CD4-positive, alpha-beta T cell treated with Interleukin-6 for 4 hours (primary cell): Measurements from ENCODE around the gene ABHD17A.

ENCODE experiments used
- DNase-seq: peaks from one replicate; pipeline ENCODE4 v3.0.0-alpha.2; 2020; ENCODE audit warnings: mixed read lengths

Gene ABHD17A

DNA sequence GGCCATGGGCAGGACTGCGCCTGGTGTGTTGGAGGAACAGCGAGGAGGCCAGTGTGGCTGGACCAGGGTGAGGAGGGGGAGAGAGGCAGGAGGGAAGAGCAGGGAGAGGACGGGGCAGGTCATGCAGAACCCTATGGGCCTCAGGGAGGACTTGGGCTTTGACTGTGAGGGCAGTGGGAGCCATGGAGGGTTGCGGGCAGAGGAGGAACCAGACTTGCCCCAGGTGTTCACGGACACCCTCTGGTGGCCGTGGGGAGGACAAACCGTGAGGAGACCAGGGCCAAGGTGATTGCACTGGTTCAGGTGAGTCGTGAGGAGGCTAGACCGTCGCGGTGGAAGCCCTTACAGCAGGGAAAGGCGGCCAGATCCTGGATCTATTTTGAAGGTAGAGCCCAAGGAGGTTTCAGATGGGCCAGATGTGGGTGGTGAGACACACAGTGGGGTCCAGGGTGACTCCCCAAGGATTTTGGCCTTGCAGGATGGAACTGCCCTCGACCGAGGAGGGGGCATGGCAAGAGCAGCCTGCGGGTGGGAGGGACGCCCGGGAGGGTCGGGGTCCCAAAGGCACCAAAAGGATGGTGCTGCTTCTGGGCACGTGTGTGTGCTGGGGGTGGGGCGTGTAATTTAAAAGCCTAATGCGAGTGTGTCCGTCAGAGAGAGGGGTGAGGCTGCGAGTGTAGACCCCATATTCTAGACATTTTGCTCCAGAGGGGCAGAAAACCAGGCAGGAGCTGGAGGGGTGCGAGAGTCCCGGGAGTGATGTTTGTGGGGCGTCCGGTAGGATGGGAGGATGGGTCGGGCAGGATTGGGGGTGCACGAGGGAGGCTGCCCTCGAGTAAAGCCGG is 34.3 kb downstream of the ABHD17A start:
- DNase-seq: peak; percentile 21

DNA sequence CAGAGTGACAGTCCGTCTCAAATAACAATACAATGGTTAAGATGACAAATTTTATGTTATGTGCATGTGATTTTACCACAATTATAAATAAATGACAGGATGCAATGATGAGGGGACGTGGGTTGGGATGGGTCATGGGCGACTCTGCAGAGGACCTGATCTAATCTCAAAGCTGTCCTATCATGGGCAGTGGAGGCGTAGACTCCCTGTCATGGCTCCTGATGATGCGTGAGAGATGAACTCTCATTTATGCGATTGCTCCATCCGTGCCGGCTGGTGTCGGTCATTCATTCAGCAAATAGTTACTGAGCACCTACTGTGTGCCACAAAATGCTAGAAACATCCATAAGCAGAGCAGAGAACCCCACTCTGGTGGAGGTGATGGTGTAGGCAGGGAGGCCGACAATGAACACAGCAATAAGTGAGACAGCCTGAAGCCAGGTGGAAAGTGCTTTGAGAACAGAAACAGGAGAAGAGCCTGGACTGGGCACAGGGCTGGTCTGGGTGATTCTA is 35.4 kb downstream of the ABHD17A start:
- DNase-seq: no peak

DNA sequence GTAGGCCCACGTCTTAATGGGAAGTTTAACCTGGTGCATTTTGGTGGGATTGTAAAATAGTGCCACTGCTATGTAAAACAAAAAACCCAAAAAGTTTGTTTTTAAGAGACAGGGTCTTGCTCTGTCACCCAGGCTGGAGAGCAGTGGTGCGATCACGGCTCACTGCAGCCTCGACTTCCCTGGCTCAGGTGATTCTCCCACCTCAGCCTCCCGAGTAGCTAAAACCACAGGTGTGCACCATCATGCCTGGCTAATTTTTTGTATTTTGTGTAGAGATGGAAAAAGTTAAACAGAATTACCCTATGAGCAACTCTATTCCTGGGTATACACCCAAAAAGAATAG is 36.2 kb downstream of the ABHD17A start:
- DNase-seq: no peak

GRCh38 chr19:1848399-1849131 is 36.7 kb downstream of the ABHD17A start, which contains the start of gene REXO1:
Gene REXO1 (minus strand): TSS chr19:1848483. CDS start chr19:1848358, 125 bp downstream.
- DNase-seq: peak; percentile 98

DNA sequence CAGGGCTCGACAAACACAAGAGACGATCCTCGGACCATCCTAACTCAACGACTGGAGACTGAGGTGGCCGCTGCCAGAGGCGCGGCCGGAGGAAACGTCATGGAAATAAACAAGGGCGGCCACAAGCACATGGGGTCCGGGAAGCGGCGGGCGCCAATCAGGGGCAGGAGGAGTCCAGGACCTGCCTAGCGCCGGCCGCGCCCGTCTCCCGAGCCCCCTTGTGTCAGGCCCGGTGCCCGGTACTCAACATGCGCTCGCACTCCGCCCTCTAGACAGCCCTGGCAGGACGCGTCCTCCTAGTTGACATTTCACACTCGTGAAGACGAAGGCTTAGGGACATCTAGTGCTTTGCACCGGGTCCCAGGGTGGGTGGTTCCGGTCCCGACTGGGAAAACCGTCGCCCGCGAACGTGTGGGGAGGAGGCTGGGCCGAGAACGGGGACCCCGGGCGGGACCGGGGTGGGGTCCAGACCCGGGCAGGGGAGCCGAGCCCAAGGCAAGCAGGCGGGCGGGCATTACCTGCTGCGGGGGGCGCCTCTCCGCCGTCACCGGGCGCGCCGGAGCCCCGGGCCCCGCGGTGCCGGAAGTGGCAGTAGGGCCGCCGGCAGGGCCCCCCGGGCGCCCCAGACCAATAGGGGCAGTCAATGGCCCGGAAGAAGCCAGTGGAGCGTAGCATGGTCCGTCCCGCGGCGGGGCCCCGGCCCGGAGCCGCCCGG is 37.5 kb downstream of the ABHD17A start:
- DNase-seq: no peak

GRCh38 chr19:1847348-1847683 is 38.0 kb downstream of the ABHD17A start:
- DNase-seq: no peak

- DNase-seq: no peak
Measured at GRCh38 chr19:1846517-1847204, 38.6 kb downstream of the ABHD17A start.

GRCh38 chr19:1845642-1846041 is 39.7 kb downstream of the ABHD17A start:
- DNase-seq: no peak

- DNase-seq: no peak
Measured at GRCh38 chr19:1845125-1845515, 40.2 kb downstream of the ABHD17A start.

DNA sequence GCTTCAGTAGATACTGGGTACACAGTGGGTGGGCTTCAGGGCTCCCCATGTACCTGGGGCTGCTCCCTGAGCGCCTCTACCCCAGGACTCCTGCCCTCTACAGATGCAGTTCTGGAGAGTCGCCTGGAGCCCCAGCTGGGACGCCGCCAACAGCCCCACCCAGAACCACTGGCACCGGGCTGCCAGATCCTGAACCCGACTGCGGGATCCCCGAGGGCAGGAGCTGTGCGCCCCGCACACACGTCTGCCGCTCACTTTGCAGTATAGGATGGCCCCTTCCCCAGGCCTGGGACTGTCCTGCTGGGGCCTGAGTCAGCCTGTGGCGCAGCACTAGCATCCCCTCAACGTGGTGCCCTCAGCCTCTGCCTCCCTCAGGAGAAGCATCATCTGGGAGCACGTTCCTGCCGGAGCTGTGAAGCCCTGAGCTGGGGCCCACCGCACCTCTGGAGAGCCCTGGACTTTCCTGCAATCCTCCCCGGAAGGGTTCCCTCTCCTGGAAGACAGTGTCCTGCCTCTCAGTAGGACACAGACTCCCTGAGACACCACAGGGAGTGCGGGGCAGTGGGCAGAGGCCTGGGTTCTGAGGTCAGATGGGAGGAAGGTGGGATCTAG is 40.7 kb downstream of the ABHD17A start:
- no peak for DNase-seq

DNA sequence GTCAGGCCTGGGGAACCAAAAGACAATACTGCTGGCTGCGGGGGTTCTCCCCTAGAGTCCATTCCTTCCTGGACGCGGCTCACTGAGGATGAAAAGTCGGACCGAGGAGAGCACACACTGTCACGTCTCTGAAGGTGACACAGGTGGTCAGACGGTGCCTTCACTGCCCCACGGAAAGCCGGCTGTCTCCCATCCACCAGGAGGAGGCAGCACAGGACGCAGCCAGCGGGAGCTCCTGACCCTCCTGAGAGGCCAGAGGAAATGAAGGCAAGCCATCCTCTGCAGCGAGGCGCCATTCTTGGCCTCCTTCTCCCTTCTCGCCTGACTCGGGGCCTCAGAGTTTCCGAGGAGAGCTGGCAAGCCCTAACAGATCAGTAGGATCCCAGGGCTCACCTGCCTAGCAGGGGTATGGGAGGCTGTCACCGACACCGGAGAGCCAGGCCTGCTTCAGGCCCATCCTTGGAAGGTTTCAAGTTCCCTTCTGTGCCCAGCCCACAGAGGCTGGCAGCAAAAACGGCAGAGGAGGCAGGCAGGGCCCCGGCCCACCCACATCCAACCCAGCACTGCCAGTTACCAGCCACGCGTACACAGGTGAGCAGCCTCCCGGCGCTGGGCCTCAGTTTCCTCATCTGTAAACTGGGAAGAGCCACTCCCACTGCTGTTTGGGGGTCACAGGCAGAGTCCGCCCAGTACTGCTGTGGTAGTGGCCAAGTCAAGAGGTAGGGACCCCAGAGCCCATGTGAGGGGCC is 41.5 kb downstream of the ABHD17A start:
- no peak for DNase-seq

DNA sequence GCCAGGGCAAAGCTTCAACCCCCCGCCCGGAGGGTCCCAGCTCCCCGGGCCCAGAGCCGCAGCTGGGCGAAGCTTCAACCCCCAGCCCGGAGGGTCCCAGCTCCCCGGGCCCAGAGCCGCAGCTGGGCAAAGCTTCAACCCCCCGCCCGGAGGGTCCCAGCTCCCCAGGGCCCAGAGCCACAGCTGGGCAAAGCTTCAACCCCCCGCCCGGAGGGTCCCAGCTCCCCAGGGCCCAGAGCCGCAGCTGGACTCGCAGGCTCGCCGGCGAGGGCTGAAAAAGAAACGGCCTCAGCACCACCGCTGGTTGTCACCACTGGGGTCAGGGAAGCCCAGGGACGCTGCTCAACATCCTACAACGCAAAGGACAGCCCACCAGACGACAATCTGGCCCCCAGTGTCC is 42.2 kb downstream of the ABHD17A start:
- DNase-seq: no peak

GRCh38 chr19:1841209-1841924 is 43.9 kb downstream of the ABHD17A start:
- DNase-seq: no peak

- DNase-seq: no peak
Measured at GRCh38 chr19:1840541-1841115, 44.7 kb downstream of the ABHD17A start.

DNA sequence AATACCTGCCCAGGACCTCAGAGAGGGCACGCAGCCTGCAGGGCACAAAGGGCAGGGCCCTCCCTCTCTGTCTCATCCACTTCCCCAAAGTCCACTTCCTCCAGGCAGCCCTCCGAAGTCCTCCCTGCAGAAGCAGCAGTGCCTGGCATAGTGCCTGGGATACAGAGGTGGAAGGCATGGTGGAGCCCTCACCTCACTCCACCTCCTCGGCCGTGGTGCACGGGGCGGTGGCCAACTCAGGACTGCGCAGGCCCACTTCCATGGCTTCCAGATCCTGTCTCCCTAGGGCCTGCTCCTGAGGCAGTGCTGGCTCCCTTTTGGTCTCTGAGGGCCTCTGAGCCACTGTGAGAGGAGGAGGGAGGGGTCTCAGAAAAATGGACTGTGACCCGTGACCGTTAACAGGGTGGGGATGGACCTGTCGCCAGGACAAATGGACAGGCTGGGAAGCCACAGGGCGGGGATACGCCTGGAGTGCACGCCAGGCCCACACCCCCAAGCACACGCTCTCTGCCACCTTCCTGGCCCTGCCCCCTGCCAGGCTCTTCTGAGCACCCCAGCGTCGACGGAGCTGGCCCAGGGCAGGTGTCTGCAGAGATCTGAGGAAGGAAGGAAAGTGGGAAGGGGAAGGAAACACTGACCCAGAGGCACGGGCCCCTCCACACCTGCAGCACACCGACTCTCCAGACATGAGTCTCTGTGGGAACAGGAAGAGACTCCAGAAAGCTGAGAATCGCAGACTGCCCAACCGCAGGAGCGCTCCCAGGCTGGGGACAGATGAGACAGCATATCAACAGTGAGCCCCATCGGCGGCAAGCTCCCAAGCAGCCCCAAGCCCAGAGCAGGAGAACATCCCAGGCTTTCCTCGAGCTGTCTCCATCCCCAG is 45.4 kb downstream of the ABHD17A start:
- DNase-seq: no peak

DNA sequence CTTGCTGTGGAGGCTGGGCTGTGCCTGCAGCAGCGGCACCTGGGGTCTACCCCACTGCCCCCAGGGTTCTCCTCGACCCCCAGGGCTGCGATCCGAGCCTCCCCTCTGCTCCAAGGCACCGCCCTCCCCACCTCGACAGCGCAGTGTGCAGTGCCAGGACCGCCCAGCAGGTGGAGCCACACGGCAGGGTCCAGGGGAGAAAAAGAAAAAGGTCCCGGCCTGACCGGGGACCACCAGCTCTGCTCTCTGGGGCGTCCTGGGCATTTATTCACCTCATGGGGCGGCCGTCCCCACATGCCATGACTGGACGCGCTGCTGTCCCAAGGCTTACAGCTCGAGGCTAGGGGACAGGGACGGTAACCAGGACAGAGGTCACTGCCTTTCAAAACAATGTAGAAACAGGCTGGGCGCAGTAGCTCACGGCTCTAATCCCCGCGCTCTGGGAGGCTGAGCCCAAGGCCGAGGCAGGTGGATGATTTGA is 47.6 kb downstream of the ABHD17A start:
- peak; percentile 55 for DNase-seq

DNA sequence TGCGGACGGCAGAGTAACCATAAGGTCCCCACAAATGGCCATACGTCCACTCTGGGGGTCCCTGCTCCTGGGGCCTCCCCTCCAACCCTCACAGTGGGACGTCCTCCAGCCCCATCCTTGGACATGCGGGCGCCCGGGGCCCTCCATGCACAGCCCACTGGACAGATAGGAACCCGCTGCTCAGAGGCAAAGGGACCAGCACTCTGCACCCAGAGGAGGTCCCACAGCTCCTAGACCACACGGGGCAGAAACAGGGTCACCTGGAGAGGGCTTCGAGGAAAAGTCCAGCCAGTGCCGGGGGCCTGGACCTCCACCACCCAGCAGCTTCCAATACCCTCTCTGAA is 48.1 kb downstream of the ABHD17A start:
- no peak for DNase-seq

DNA sequence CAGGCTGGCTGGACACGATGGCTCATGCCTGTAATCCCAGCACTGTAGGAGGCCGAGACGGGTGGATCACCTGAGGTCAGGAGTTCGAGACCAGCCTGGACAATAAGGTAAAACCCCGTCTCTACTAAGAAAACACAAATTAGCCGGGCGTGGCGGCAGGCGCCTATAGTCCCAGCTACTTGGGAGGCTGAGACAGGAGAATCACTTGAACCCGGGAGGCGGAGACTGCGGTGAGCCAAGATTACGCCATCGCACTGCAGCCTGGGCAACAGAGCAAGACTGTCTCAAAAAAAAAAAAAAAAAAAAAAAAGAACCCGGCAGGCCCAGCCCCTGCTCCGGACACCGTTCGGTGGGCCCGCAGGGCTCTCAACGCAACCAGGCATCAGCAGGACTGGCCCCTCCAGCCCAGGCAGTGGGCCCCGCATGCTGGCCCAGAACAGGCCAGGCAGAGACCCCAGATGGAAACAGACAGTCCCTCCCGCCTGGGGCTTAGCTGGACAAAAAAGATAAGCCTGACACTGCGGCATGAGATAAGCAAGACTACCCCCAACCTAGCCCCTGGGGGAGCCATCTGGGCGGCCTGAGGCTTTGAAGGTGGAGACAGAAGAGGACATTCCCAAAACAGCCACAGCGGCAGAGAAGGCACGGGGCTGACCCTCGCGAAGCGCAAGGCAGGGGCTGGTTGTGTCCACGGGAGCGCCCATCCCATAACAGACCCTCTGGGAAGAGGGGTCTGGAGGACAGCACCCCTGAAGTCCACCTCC is 48.7 kb downstream of the ABHD17A start:
- DNase-seq: no peak

- no peak for DNase-seq
Measured at GRCh38 chr19:1833540-1833939, 51.8 kb downstream of the ABHD17A start.
